Activated T-helper 1 cell treated with anti-CD3 and anti-CD28 coated beads, Interleukin-2, amount 50 U/mL, for 16 hours (primary cell): Measurements from ENCODE around the gene TYROBP.
A peak's percentile ranks its signal among the peaks of the same experiment; 100 is the strongest.
"Not testable (repeated sequence)": the region's sequence is repeated elsewhere in the genome, so short reads cannot be mapped to it uniquely, and the experiment has no call there.

Source experiments
- DNase-seq, 2 donors: peaks; one replicate each; pipeline ENCODE4 v3.0.0-alpha.2; 2020; ENCODE audit warnings: low read depth in 1 of 2, low spot score in 1 of 2

The TYROBP gene

GRCh38 chr19:35874392-35874930, 33.6 kb downstream of the TYROBP start:
- no peak for DNase-seq

GRCh38 chr19:35872180-35872579, 35.9 kb downstream of the TYROBP start:
- no peak for DNase-seq

- no peak for DNase-seq
Observed at GRCh38 chr19:35871611-35872010, 36.5 kb downstream of the TYROBP start.

- no peak for DNase-seq
Observed at GRCh38 chr19:35870798-35871197, 37.3 kb downstream of the TYROBP start.

GRCh38 chr19:35870124-35870736, 37.9 kb downstream of the TYROBP start:
- DNase-seq: not testable (repeated sequence)

- peak; percentile 49 to 64 for DNase-seq
Observed at GRCh38 chr19:35869327-35870123, 38.6 kb downstream of the TYROBP start.

GRCh38 chr19:35868823-35869326, 39.2 kb downstream of the TYROBP start:
- DNase-seq: no peak

- peak; percentile 29 to 58 for DNase-seq
Observed at GRCh38 chr19:35868172-35868822, 39.8 kb downstream of the TYROBP start, which contains the start of gene APLP1. Gene APLP1, plus strand, starts transcription at chr19:35868574. Its CDS starts 63 bp downstream, at chr19:35868637.

GRCh38 chr19:35863018-35863417, 45.1 kb downstream of the TYROBP start:
- DNase-seq: no peak

GRCh38 chr19:35862528-35862927, 45.6 kb downstream of the TYROBP start:
- DNase-seq: no peak

GRCh38 chr19:35861640-35862160, 46.4 kb downstream of the TYROBP start:
- DNase-seq: no peak

GRCh38 chr19:35860818-35861639, 47.1 kb downstream of the TYROBP start:
- DNase-seq: no peak

GRCh38 chr19:35860436-35860817, 47.7 kb downstream of the TYROBP start:
- DNase-seq: no peak

GRCh38 chr19:35859414-35859813, 48.7 kb downstream of the TYROBP start:
- no peak for DNase-seq

- no peak for DNase-seq
Observed at GRCh38 chr19:35858311-35858710, 49.8 kb downstream of the TYROBP start.

- no peak for DNase-seq
Observed at GRCh38 chr19:35856546-35857149, 51.4 kb downstream of the TYROBP start, which contains the start of gene KIRREL2. Gene KIRREL2, plus strand, starts transcription at chr19:35856911. Its CDS starts 209 bp downstream, at chr19:35857120.
